UCSD-AML1 (cell line): ENCODE measurements around the gene DOK5.

Source experiments
- DNase-seq: peaks from one replicate; lab custom pipeline; 2025; ENCODE audit not compliant: unreplicated experiment; lab: John Stamatoyannopoulos, UW

The DOK5 gene

GRCh38 chr20:54608039-54608745, 132.8 kb downstream of the DOK5 start:
- no peak for DNase-seq

- no peak for DNase-seq
These were observed 133.6 kb downstream of the DOK5 start for GRCh38 chr20:54608943-54609342.

DNA sequence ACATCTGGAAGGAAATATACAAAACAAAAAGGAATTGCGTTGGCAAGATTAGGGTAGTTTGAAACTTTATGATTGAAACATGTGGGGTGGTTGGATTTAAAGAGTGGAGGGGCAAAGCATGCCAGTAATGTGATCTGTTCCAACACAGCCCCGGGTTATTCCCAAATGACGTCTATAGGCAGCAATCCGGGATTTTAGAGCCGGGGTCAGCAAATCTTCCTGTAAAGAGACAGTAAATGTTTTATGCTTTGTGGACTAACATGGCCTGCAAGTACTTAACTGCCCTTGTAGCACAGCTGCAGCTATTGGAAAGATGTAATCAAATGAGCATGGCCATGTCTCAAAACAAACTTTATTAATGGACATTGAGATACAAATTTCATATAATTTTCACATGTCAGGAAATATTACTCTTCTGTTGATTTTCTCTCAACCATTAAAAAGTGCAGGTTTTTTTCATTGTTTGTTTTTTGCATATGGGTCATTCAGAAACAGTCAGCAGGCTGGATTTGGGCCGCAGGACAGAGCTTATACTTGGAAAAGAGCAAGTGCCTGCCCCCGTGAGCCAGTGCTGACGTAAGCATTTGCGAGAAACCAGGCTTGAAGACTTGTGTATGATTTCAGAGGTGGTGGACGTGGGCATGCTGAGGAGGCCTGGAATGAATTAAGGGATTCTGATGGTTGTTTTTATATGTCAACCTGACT, 136.5 kb downstream of the DOK5 start:
- no peak for DNase-seq

GRCh38 chr20:54618412-54618811, 143.0 kb downstream of the DOK5 start:
- DNase-seq, result no peak

GRCh38 chr20:54619181-54619580, 143.8 kb downstream of the DOK5 start:
- DNase-seq, result no peak

GRCh38 chr20:54619682-54620081, 144.3 kb downstream of the DOK5 start:
- DNase-seq, result no peak

GRCh38 chr20:54620611-54621010, 145.2 kb downstream of the DOK5 start:
- DNase-seq, result no peak

DNA sequence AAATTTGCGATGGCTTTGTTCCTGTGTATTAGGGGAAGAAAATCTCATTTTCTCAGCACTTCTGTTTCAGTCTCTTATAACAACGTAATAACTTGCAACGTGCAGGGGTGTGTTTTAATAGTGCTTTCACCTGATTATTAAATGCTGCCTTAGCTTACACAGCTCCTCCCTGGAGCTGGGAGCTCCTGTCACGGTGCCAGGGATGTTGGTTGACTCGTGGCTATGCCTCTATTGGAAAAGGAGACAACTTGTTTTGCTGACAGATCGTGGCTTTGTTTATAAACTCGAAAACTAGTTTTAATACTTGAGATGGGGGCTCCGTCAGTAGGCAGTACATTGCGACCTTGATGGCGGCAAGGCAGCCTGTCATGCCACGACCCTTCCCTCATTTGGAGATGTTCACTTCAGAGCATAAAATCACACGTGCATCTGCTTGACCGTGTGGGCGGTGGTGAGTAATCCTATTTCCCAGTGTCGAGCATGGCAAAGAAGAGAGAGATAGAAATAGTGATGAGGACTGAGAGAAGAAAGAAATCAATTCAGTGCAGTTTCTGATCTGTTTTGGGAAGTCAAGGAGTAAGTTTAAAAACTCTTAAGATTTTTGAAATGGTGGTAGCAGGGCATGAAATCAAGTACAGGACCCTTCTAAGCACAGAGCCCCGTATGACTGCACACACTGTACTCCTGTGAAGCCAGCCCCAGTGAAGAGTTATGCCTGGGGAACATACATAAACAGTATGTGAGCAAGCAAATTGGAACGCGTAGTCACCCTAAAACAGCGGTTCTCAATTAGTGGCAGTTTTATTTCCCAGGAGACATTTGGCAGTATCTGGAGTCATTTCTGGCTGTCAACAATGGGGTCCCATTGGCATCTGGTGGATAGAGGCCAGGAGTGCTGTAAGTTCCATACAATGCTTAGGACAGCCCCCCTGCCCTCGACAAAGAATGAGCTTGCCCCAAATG, 147.2 kb downstream of the DOK5 start:
- DNase-seq, result no peak

DNA sequence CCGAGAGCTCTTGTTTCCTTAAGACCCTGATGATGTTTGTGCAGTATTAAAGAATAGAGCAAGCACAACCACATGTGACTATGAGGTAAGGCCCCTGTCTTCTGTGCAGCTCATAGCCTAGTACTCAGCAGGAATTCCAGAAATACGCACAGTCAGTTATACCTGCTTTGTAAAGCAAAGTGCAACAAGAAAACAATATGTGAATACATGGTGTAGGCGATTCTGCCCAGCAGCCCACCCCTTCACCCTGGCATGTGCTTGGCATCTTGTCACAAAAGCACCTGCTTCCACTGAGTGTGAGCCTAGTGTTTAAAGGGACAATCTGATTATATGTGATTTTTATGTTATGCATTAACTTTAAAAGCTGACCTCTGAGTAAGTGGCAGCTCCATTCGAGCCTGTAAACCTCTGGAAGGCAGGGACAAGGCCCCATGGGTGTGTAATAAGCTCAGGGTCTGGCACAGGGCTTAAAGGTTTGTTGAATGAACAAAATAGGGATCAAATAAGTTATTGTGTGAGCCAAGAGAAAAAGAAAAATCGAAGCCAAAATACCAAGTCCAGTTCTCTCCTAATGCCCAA, 148.7 kb downstream of the DOK5 start:
- DNase-seq, result no peak

DNA sequence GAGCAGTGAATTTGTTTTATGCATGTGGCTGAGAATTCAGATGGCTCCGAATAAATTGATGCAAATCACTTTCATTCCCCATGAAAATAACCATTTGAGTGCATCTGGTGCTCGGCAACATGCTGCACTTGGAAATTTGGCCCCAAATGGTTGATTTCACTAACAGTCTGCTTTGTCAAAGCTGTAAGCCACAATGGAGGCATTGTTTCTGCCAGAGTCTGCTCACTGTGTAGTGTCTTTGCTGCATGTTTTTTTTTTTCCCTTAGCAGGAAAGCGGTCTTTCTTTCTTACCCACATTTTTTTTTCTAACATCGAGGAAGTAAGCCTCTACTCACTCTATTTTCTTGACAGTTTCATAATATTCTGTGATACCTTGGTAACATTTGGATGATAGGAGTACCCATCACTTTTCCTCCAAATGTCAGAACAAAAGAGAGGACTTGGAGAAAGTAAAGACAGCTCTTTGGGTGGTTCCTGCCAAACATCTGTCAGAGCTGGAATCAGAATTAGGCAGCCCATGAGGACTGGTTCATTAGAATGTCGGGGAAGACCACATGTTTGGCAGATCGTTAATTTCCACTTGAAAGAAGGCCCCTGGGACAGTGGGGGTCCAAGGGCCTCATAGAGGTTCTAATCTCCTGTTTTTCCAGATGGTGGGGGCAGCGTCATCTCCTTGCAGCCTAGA, 149.5 kb downstream of the DOK5 start:
- DNase-seq, result no peak

DNA sequence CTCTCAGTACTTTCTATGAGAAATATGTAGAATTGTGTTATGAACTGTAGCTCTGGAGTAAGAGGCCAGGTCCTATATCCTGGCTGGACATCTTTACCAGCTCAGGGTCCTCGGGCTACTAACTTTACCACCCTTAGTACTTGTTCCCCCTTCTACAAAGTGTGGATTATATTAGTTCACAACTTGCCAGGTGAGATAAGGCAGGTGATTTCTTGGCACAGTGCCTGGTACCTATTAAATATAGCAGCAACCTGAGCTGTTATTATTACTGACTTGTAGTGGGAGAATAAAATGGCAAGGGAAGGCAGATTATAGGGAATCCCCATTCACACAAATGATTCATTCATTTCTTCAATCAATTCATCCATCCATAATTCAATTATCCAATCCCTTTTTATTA, 150.1 kb downstream of the DOK5 start:
- DNase-seq, result no peak

DNA sequence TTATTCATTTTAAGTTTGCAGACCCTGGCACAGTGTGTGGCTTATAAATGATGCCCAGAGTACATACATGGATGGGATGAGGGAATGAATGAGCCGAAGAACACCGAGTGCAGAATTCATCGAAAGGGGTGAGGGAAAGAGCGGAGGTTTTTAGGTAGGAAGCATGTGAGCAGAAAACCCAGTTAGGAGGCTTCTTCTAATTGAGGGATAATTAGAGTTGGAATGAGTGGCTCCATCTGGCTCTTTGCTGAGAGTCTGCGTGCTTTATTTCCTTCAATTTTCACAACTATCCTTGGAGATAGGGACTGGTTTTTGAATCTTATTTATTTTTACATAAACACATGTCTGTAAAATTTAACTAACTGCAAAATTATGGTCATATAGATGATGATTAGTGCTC, 150.7 kb downstream of the DOK5 start:
- DNase-seq, result no peak

DNA sequence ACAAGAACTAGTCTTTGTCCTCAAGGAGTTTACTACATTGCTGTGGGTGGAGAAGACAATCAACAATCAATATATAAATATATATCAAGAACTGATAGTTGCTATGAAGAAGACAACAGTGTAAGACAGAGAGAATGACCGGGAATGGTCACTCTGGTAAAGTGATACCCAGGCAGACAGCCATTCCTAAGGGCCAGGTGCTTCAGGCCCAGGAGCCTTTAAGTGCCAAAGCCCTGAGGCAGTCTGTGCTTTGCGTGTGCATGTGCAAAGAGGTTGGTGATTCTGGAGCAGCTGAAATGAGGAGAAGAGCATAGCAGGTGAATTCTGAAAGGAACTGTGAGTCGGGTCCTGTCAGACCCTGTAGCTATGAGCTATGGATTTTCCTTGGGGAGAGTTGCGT, 154.2 kb downstream of the DOK5 start:
- no peak for DNase-seq

GRCh38 chr20:54630582-54630981, 155.2 kb downstream of the DOK5 start:
- DNase-seq, result no peak

- DNase-seq, result no peak
These were observed 155.7 kb downstream of the DOK5 start for GRCh38 chr20:54631059-54631458.

DNA sequence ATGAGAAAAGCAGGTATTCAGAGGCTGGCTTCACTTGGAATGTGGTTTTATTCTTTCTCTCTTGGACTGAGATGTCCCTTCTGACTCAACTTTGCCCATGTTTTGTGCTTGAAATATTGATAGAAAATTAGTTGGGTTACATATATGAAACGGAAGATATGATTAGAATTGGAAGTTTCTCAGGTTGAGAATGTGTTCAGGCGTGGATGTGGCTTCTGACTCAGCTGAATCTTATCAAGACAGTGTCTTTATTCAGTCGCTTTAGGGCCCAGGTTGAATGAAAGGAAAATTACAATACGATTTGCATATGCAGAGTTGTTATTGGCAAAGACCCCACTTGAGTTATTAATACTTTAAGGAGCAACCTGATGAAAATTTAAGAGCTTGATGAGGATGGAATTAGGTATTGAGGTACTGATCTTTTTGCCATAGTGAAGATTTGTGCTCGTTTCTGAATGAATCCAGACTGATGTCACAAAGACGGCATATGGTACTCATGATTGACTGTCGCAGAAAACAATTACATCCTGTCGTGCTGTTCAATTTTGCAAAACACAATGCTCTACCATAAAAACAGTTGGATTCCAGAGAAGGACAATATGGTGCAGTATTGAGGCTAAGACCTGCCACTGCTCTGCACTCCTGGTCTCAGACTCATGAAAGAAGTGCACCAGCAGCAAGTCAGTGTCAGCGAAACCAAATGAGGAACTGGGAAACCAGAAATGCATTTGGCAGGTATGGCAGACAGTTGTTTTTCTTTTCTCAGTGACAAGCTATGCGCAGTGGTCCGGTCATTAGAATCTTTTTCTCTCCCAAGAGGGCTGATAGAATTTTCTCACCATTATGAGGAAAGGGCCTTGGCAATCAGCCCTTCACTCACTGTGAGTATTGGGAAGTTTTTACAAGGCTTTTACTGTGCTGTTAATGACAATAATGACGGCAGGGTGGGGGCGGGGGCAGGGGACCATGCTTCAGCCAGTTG, 158.3 kb downstream of the DOK5 start:
- DNase-seq, result no peak

GRCh38 chr20:54636575-54636974, 161.2 kb downstream of the DOK5 start:
- no peak for DNase-seq

GRCh38 chr20:54639941-54640340, 164.5 kb downstream of the DOK5 start:
- no peak for DNase-seq

DNA sequence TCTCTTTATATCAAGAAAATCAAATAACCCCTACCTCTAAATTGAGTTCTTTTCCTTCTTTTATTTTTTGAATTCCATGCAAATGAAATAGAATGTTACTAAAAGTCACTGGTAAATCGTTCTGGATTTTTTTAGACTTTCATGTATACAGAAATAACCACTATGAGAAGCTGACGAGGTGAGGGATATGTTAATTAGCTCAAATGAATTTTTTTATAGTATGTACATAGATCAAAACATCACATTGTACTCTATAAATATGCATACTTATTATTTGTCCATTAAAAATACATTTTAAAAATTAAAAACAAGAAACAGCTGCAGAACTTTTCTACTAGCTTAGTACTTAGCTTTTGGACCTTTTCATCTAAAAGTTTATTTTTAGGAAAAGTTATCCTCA, 165.4 kb downstream of the DOK5 start:
- no peak for DNase-seq
